Coronary artery (tissue), 2 donors: ENCODE measurements around the gene PTEN.
"Not testable (repeated sequence)": the region's sequence is repeated elsewhere in the genome, so short reads cannot be mapped to it uniquely, and the experiment has no call there.

Experiments used
- DNase-seq: peaks from one replicate; pipeline ENCODE4 v3.0.0-alpha.2; 2017; ENCODE audit warnings: low spot score
- H3K27ac ChIP-seq, 2 donors: fragments of 200-600 bp; sonication (generic); one replicate each; pipeline ENCODE4 v1.5.1; 2016 to 2019
- H3K4me3 ChIP-seq: fragments of 200-600 bp; sonication (generic); 2 replicates; pipeline ENCODE4 v1.5.1; 2016; ENCODE audit warnings: mild to moderate bottlenecking, moderate library complexity
- TF ChIP-seq, protein P1 (sequence below): fragments of 200-600 bp; sonication (generic); IDR thresholded peaks from one replicate; pipeline ENCODE4 v1.5.1; 2019; ENCODE audit warnings: antibody characterized with exemption

Gene PTEN

GRCh38 chr10:87819289-87819585, 44.2 kb upstream of the PTEN start:
- no peak for DNase-seq
- H3K4me3 ChIP-seq, result no peak overlapping the region
- H3K27ac ChIP-seq, result no peak overlapping the region
- TF ChIP-seq, protein P1, sequence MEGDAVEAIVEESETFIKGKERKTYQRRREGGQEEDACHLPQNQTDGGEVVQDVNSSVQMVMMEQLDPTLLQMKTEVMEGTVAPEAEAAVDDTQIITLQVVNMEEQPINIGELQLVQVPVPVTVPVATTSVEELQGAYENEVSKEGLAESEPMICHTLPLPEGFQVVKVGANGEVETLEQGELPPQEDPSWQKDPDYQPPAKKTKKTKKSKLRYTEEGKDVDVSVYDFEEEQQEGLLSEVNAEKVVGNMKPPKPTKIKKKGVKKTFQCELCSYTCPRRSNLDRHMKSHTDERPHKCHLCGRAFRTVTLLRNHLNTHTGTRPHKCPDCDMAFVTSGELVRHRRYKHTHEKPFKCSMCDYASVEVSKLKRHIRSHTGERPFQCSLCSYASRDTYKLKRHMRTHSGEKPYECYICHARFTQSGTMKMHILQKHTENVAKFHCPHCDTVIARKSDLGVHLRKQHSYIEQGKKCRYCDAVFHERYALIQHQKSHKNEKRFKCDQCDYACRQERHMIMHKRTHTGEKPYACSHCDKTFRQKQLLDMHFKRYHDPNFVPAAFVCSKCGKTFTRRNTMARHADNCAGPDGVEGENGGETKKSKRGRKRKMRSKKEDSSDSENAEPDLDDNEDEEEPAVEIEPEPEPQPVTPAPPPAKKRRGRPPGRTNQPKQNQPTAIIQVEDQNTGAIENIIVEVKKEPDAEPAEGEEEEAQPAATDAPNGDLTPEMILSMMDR, result no peak

DNA sequence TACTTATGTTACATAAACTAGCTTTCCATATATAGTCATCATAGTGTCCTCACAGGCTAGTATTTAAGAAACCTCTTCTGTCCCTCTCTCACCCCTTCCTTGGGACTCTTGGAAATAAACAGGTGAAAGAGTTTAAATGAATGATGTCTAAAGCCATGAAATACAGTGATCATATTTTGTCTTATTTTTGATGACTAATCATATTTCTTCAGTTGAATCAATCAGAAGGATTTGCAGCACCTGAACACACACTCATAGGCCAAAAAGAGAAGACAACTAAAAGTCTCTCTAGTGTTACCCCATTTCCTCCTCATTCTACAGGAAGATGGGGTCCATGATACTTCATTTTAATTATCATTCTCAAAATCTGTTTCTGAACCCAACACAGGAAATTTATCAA, 36.8 kb upstream of the PTEN start:
- no peak overlapping the region for H3K4me3 ChIP-seq
- no peak overlapping the region for H3K27ac ChIP-seq
- DNase-seq, result no peak
- TF ChIP-seq, protein P1, result no peak

DNA sequence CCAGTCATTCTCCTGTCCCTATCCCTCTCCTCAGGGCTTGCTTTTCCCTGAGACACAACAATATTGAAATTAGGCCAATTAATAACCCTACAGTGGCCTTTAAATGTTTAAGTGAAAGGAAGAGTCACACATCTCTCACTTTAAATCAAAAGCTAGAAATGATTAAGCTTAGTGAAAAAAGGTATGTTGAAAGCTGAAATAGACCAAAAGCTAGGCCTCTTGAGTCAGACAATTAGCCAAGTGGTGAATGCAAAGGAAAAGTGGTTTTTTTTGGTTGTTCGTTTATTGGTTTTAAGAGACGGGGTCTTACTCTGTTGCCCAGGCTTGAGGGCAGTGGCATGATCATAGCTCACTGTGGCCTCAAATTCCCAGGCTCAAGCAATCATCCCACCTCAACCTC, 35.7 kb upstream of the PTEN start:
- Histone ChIP-seq H3K4me3 (no peak overlapping the region), H3K27ac (no peak overlapping the region)
- DNase-seq, result no peak
- TF ChIP-seq, protein P1, result no peak

DNA sequence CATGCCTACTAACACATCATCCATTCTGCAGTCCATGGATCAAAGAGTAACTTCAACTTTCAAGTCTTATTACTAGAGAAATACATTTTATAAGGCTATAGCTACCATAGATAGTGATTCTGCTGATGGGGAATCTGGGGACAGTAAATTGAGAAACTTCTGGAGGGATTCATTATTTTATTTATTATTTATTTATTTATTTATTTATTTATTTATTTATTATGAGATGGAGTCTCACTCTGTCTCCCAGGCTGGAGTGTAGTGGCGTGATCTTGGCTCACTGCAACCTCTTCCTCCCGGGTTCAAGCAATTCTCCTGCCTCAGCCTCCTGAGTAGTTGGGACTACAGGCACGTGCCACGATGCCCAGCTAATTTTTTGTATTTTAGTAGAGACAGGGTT, 34.4 kb upstream of the PTEN start:
- DNase-seq, H3K27ac ChIP-seq: not testable (repeated sequence)

DNA sequence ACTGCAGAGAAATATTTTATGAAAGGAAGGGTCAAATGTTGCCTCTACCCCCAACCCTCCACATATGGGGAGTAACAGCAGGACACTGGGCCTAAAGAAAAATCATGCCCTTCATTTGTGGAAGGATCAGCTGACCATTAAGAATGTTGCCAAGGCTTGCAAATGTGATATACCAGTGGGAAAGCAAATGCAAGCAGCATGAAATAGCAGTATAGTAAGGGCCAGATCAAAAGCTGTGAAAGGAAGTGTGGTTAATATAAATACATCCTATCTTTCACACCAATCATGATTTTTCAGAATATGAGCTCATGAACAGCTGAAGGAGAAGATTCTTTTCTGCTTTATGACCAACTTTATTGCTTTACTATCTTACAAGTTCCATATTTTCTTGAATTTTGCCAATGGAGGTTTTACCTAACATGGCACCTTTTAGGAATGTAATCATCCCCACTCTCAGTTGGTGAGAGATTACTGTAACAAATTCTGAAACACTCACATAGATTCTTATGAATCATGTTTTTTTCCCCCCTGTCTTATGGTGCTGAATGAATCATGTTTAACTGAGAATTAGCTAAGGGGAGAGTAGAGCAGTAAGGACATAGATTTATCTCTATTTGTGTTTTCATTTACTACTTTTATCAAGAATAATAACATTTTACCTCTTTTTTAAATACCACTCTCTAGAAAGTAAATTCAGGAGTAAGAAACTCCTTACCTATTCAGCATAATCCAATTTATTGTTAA, 33.3 kb upstream of the PTEN start:
- TF ChIP-seq, protein P1, result no peak
- H3K4me3 ChIP-seq, result no peak overlapping the region
- no peak overlapping the region for H3K27ac ChIP-seq
- no peak for DNase-seq

More for the DNA sequence above, 34.4 kb upstream of the PTEN start:
- H3K4me3 ChIP-seq, result not testable (repeated sequence)

- DNase-seq, result no peak
- TF ChIP-seq, protein P1, result no peak
- Histone ChIP-seq H3K27ac (no peak overlapping the region), H3K4me3 (no peak overlapping the region)
These were observed 27.3 kb upstream of the PTEN start for GRCh38 chr10:87836098-87836497.

DNA sequence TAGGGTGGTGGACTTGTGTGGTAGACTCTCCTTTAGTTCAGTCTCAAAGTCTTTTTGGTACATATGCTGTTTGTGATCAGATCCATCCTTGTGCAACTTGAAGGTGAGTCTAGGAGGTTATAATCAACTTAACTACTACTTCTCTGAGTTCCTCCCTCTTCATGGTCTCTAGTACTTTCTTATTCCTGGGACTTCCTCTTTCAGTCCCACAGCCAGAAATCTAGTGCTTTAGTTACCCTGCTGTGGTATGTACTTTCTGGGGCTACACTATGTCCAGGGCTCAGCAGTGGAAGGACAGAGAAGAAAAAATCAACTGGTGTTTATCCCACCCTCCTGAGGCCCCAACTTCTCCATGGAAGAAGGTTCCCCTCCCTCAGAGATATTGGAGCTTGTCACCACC, 26.0 kb upstream of the PTEN start:
- Histone ChIP-seq H3K4me3 (no peak overlapping the region), H3K27ac (no peak overlapping the region)
- DNase-seq, result no peak
- TF ChIP-seq, protein P1, result no peak
